ENCODE data around the gene PGC. TPM values are rescaled to one million over a fixed set of nuclear protein-coding genes. Genes with fewer than 3 reads are reported as not detected.

Gene PGC
- total RNA-seq, 1 donor from 2014 or later = not detected

GRCh38 chr6:41713650-41714291, 33.4 kb downstream of the PGC start:
- H3K4me3 Mint-ChIP-seq (ENCODE audit: low read depth) = no peak overlapping the region
- no peak for DNase-seq (ENCODE audit: low spot score, unreplicated experiment)
- no peak for TF ChIP-seq CTCF (IDR thresholded peaks at IDR 0.05; ENCODE audit: unreplicated experiment)
- H3K9me3 Mint-ChIP-seq (ENCODE audit: low read depth) = no peaks in the 10 kb centered on the region
- H3K27me3 Mint-ChIP-seq = peaks cover 16% of the 10 kb centered on the region
- no peak overlapping the region for H3K27ac Mint-ChIP-seq
- no peaks in the 10 kb centered on the region for H3K4me1 Mint-ChIP-seq (ENCODE audit: low read depth)
- H3K36me3 Mint-ChIP-seq (ENCODE audit: insufficient read depth) = no peaks in the 10 kb centered on the region

DNA sequence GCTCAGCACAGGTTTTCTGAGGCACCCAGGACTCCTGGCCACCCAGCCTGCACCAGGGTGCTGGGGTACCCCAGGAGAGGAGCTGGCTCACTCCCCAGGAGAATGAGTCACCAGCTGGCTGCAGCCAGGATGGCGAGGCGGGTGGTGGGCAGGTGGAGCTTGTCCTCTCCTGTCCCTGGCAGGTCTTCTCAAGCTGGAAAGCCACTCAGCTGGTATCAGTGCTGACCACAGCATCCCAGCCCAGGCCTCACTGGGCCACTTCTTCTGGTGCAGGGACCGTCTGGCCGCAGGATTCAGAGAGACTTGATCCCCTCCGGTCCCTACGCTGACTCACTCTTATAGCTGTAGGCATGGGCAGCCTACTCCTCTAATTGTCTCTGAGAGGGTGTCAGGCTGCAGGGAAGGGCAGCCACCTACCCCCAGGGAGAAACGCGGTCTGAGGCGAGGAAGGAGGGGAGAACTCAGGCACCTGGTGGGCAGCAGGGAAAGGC, 34.0 kb downstream of the PGC start:
- no peak overlapping the region for H3K4me3 Mint-ChIP-seq (ENCODE audit: low read depth)
- H3K27me3 Mint-ChIP-seq = peaks cover 22% of the 10 kb centered on the region
- no peak for TF ChIP-seq CTCF (IDR thresholded peaks at IDR 0.05; ENCODE audit: unreplicated experiment)
- no peaks in the 10 kb centered on the region for H3K36me3 Mint-ChIP-seq (ENCODE audit: insufficient read depth)
- no peak for DNase-seq (ENCODE audit: low spot score, unreplicated experiment)
- no peaks in the 10 kb centered on the region for H3K9me3 Mint-ChIP-seq (ENCODE audit: low read depth)
- H3K4me1 Mint-ChIP-seq (ENCODE audit: low read depth) = no peaks in the 10 kb centered on the region
- no peak overlapping the region for H3K27ac Mint-ChIP-seq

- Mint-ChIP-seq H3K4me3 (ENCODE audit: low read depth) (no peak overlapping the region), H3K36me3 (ENCODE audit: insufficient read depth) (no peaks in the 10 kb centered on the region), H3K27me3 (peaks cover 23% of the 10 kb centered on the region), H3K4me1 (ENCODE audit: low read depth) (no peaks in the 10 kb centered on the region), H3K9me3 (ENCODE audit: low read depth) (no peaks in the 10 kb centered on the region), H3K27ac (no peak overlapping the region)
- DNase-seq (ENCODE audit: low spot score, unreplicated experiment) = no peak
- TF ChIP-seq CTCF (IDR thresholded peaks at IDR 0.05; ENCODE audit: unreplicated experiment) = no peak
Observed at GRCh38 chr6:41712651-41713103, 34.5 kb downstream of the PGC start.

DNA sequence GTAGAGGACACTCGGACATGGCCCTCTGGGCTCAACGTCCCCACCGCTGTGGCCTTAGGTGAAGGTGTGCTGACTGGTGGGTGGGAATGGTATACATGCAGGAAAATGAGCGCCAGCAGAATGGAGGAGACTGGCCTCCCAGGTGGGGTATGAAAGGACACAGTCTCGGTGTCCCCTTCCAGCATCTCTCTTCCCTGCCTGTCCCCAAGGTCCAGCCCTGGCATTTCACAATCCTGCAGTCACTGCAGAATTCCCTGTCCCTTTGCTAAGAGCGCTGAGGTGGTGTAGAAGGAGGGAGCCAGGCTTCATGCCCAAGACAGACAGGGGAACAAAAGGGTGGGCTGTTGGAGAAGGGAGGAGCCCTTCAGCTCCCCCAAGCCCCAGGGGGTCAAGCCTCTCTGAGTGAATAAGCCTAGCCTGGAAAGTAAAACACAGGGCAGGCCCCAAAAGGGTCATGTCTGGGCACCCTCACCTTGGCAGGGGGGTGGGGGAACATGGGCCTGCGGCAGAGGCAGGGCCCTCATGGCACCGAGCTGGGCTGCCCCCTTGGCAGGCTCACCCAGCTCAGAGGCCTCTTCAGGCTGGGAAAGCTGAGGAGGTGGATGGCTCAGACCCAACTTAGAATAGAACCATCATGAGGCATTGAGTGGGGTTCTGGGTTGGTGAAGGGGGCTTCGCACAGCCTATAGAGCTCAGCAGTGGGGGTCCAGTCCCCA, 35.7 kb downstream of the PGC start:
- Mint-ChIP-seq H3K4me3 (ENCODE audit: low read depth) (no peak overlapping the region), H3K27me3 (peaks cover 29% of the 10 kb centered on the region), H3K27ac (no peak overlapping the region), H3K4me1 (ENCODE audit: low read depth) (no peaks in the 10 kb centered on the region), H3K36me3 (ENCODE audit: insufficient read depth) (no peaks in the 10 kb centered on the region), H3K9me3 (ENCODE audit: low read depth) (no peaks in the 10 kb centered on the region)
- DNase-seq (ENCODE audit: low spot score, unreplicated experiment) = no peak
- TF ChIP-seq CTCF (IDR thresholded peaks at IDR 0.05; ENCODE audit: unreplicated experiment) = no peak

- Mint-ChIP-seq H3K36me3 (ENCODE audit: insufficient read depth) (no peaks in the 10 kb centered on the region), H3K4me1 (ENCODE audit: low read depth) (no peaks in the 10 kb centered on the region), H3K9me3 (ENCODE audit: low read depth) (no peaks in the 10 kb centered on the region), H3K27me3 (peaks cover 34% of the 10 kb centered on the region), H3K4me3 (ENCODE audit: low read depth) (no peak overlapping the region), H3K27ac (no peak overlapping the region)
- no peak for TF ChIP-seq CTCF (IDR thresholded peaks at IDR 0.05; ENCODE audit: unreplicated experiment)
- DNase-seq (ENCODE audit: low spot score, unreplicated experiment) = no peak
Observed at GRCh38 chr6:41709375-41709774, 37.8 kb downstream of the PGC start.

Measured in progenitor cell of endocrine pancreas (in vitro differentiated cells).